Ovary (tissue), 3 donors: ENCODE results near the gene FGD4.
"Not testable (repeated sequence)": the region's sequence is repeated elsewhere in the genome, so short reads cannot be mapped to it uniquely, and the experiment has no call there.

ENCODE experiments used
- EP300 ChIP-seq: sonication (generic); formaldehyde crosslinking; IDR thresholded peaks from one replicate; pipeline ENCODE4 v1.6.1; 2017; ENCODE audit warnings: antibody characterized with exemption
- POLR2A ChIP-seq: fragments of 450-650 bp; IDR thresholded peaks from one replicate; pipeline ENCODE4 v1.6.1; 2017; ENCODE audit warnings: antibody characterized with exemption, mild to moderate bottlenecking, moderate library complexity
- TF ChIP-seq, protein P1 (sequence below), 3 donors: fragments of 450-650 bp in 2 of 3; fragments of 200-600 bp in 1 of 3; IDR thresholded peaks; one replicate each; pipeline versions ENCODE4 v1.5.1 to v1.8.0; 2016 to 2022; ENCODE audit warnings: antibody characterized with exemption in 3 of 3, mild to moderate bottlenecking in 1 of 3
- donor health status: DM: no; HTN: no; CAD: no.

DNA sequence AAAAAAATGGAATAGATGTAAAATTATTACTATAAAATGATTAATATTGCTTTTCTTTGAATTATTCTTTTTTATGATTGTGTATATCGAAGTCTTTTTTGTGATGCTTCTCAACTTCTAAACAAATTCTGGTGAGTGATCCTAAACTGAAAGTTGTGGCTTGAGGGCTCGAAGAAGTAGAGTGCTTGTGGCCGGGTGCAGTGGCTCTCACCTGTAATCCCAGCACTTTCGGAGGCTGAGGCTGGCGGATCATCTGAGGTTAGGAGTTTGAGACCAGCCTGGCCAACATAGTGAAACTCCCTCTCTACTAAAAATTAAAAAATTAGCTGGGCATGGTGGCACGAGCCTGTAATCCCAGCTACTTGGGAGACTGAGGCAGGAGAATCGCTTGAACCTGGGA is 112.6 kb downstream of the FGD4 start:
- TF ChIP-seq, protein P1, sequence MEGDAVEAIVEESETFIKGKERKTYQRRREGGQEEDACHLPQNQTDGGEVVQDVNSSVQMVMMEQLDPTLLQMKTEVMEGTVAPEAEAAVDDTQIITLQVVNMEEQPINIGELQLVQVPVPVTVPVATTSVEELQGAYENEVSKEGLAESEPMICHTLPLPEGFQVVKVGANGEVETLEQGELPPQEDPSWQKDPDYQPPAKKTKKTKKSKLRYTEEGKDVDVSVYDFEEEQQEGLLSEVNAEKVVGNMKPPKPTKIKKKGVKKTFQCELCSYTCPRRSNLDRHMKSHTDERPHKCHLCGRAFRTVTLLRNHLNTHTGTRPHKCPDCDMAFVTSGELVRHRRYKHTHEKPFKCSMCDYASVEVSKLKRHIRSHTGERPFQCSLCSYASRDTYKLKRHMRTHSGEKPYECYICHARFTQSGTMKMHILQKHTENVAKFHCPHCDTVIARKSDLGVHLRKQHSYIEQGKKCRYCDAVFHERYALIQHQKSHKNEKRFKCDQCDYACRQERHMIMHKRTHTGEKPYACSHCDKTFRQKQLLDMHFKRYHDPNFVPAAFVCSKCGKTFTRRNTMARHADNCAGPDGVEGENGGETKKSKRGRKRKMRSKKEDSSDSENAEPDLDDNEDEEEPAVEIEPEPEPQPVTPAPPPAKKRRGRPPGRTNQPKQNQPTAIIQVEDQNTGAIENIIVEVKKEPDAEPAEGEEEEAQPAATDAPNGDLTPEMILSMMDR (IDR thresholded peaks at IDR 0.05): not testable (repeated sequence)
- not testable (repeated sequence) for TF ChIP-seq EP300, POLR2A
